Esophagus muscularis mucosa (tissue), 4 donors: ENCODE measurements around the gene NFATC2IP.

Source experiments
- EP300 ChIP-seq: sonication (generic); formaldehyde crosslinking; IDR thresholded peaks from one replicate; pipeline ENCODE4 v1.6.1; 2017; ENCODE audit warnings: antibody characterized with exemption
- POLR2A ChIP-seq: fragments of 450-650 bp; IDR thresholded peaks from one replicate; pipeline ENCODE4 v1.6.1; 2017; ENCODE audit warnings: antibody characterized with exemption, moderate library complexity, mild to moderate bottlenecking, low read depth
- TF ChIP-seq, protein P1 (sequence below), 3 experiments: fragments of 200-600 bp in 2 of 3; fragments of 450-650 bp in 1 of 3; sonication (generic) in 2 of 3; IDR thresholded peaks; one replicate each; pipeline ENCODE4 v1.5.1; 2017 to 2019; ENCODE audit warnings: antibody characterized with exemption in 3 of 3, mild to moderate bottlenecking in 2 of 3, moderate library complexity in 1 of 3

DNA sequence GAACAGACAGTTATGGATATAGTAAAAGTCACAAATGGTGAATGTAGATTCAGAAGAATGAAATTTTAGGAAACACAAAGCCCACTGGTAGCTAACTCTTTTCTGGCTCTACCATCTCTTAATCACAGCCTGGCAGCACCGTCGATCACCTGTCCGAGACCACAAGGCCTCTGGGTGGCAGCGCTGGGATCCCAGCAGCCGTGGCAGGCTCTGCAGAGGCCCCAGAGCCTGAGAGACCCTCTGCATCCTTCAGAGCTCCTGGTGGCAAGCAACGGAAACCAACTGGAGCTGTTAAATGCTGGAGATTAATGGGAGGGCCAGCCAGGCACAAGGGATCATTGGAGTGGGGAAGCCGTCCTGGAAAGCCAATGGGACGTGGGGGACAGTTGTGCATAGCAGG, 60.4 kb downstream of the NFATC2IP start:
- TF ChIP-seq, protein P1, sequence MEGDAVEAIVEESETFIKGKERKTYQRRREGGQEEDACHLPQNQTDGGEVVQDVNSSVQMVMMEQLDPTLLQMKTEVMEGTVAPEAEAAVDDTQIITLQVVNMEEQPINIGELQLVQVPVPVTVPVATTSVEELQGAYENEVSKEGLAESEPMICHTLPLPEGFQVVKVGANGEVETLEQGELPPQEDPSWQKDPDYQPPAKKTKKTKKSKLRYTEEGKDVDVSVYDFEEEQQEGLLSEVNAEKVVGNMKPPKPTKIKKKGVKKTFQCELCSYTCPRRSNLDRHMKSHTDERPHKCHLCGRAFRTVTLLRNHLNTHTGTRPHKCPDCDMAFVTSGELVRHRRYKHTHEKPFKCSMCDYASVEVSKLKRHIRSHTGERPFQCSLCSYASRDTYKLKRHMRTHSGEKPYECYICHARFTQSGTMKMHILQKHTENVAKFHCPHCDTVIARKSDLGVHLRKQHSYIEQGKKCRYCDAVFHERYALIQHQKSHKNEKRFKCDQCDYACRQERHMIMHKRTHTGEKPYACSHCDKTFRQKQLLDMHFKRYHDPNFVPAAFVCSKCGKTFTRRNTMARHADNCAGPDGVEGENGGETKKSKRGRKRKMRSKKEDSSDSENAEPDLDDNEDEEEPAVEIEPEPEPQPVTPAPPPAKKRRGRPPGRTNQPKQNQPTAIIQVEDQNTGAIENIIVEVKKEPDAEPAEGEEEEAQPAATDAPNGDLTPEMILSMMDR (IDR thresholded peaks at IDR 0.05): no peak
- TF ChIP-seq EP300 (no peak), POLR2A (no peak)
